ENCODE data around the gene LSM7. TPM values are rescaled to one million over a fixed set of nuclear protein-coding genes. Genes with fewer than 3 reads are reported as not detected.

LSM7 gene
- total RNA-seq, 2 experiments from 2014 or later, result 73.6 to 80.1 TPM

GRCh38 chr19:2296141-2296540 lies 32.2 kb downstream of the LSM7 start:
- TF ChIP-seq CTCF (IDR thresholded peaks at IDR 0.05), result no peak
- ChIA-PET CTCF (no interaction called here), POLR2A (interaction anchor here (0.8 kb wide), 1 partner anchor 26 kb away, joined by 3 read pairs; no protein-coding TSS in a partner anchor)
- Histone ChIP-seq H3K27ac (ENCODE audit: low read depth in 1 of 2, low read length in 2 of 2) (no peak overlapping the region), H3K27me3 (ENCODE audit: control insufficient read depth in 1 of 2, insufficient read depth in 2 of 2, low read length in 2 of 2) (no peaks in the 10 kb centered on the region), H3K9me3 (ENCODE audit: control insufficient read depth in 1 of 2, insufficient read depth in 1 of 2, low read length in 2 of 2) (no peaks in the 10 kb centered on the region), H3K36me3 (ENCODE audit: insufficient read depth, low read length) (peaks cover 10% of the 10 kb centered on the region), H3K4me3 (ENCODE audit: low read length) (no peak overlapping the region), H3K4me1 (ENCODE audit: insufficient read depth, low read length) (peaks cover 12% of the 10 kb centered on the region)
- Mint-ChIP-seq H3K9me3 (no peaks in the 10 kb centered on the region), H3K36me3 (ENCODE audit: low read depth) (peaks cover 20% of the 10 kb centered on the region), H3K4me1 (ENCODE audit: low read depth) (peaks cover 6% of the 10 kb centered on the region), H3K27me3 (no peaks in the 10 kb centered on the region), H3K27ac (no peak overlapping the region), H3K4me3 (no peak overlapping the region)
- DNase-seq, result no peak
- intact Hi-C loops (cut with DNase I, micrococcal nuclease), result no loop called here
- ATAC-seq (ENCODE audit: poor library complexity), result no peak

GRCh38 chr19:2294687-2295335 lies 33.6 kb downstream of the LSM7 start:
- Mint-ChIP-seq H3K36me3 (ENCODE audit: low read depth) (peaks cover 22% of the 10 kb centered on the region), H3K9me3 (no peaks in the 10 kb centered on the region), H3K4me1 (ENCODE audit: low read depth) (peaks cover 9% of the 10 kb centered on the region), H3K27ac (peak overlapping the region; percentile 59), H3K4me3 (peak overlapping the region; percentile 38), H3K27me3 (no peaks in the 10 kb centered on the region)
- no peaks in the 10 kb centered on the region for H3K9me3 ChIP-seq (ENCODE audit: control insufficient read depth in 1 of 2, insufficient read depth in 1 of 2, low read length in 2 of 2)
- peaks cover 10% of the 10 kb centered on the region for H3K36me3 ChIP-seq (ENCODE audit: insufficient read depth, low read length)
- CTCF ChIA-PET, result no interaction called here
- H3K27ac ChIP-seq (ENCODE audit: low read depth in 1 of 2, low read length in 2 of 2), result no peak overlapping the region
- no peak for TF ChIP-seq CTCF (IDR thresholded peaks at IDR 0.05)
- no peaks in the 10 kb centered on the region for H3K27me3 ChIP-seq (ENCODE audit: control insufficient read depth in 1 of 2, insufficient read depth in 2 of 2, low read length in 2 of 2)
- DNase-seq (peak in 1 of 14 experiments; percentile 23), ATAC-seq (ENCODE audit: poor library complexity) (no peak)
- no peak overlapping the region for H3K4me3 ChIP-seq (ENCODE audit: low read length)
- POLR2A ChIA-PET, result interaction anchor here (0.8 to 1.1 kb wide), 3 partner anchors 9 to 37 kb away, joined by 3 to 5 read pairs (median 3); no protein-coding TSS in a partner anchor
- intact Hi-C loops (cut with DNase I, micrococcal nuclease), result loop anchor here in 1 of 2 experiments (5.0 kb wide), 1 partner anchor 32 kb away; the partner anchor contains the start of genes LSM7 and SPPL2B
- peaks cover 20% of the 10 kb centered on the region for H3K4me1 ChIP-seq (ENCODE audit: insufficient read depth, low read length)

GRCh38 chr19:2291185-2291751 lies 37.1 kb downstream of the LSM7 start:
- H3K4me1 Mint-ChIP-seq (ENCODE audit: low read depth), result peaks cover 26% of the 10 kb centered on the region
- H3K36me3 Mint-ChIP-seq (ENCODE audit: low read depth), result peaks cover 26% of the 10 kb centered on the region
- Histone ChIP-seq H3K27me3 (ENCODE audit: control insufficient read depth in 1 of 2, insufficient read depth in 2 of 2, low read length in 2 of 2) (no peaks in the 10 kb centered on the region), H3K9me3 (ENCODE audit: control insufficient read depth in 1 of 2, insufficient read depth in 1 of 2, low read length in 2 of 2) (no peaks in the 10 kb centered on the region), H3K4me1 (ENCODE audit: insufficient read depth, low read length) (peaks cover 46% of the 10 kb centered on the region), H3K36me3 (ENCODE audit: insufficient read depth, low read length) (peaks cover 10% of the 10 kb centered on the region), H3K4me3 (ENCODE audit: low read length) (peak overlapping the region; percentile 69), H3K27ac (ENCODE audit: low read depth in 1 of 2, low read length in 2 of 2) (no peak overlapping the region)
- no peak overlapping the region for H3K4me3 Mint-ChIP-seq
- intact Hi-C loops (cut with DNase I, micrococcal nuclease), result loop anchor here in 1 of 2 experiments (5.0 kb wide), 1 partner anchor 36 kb away; the partner anchor contains the start of genes LSM7 and SPPL2B
- DNase-seq (peak in 1 of 14 experiments; percentile 40), ATAC-seq (ENCODE audit: poor library complexity) (no peak)
- POLR2A ChIA-PET, result interaction anchor here (0.6 to 2.2 kb wide), 5 partner anchors 9 to 118 kb away, joined by 3 to 7 read pairs (median 5); partner anchors contain the start of gene PEAK3
- no peaks in the 10 kb centered on the region for H3K27me3 Mint-ChIP-seq
- no peaks in the 10 kb centered on the region for H3K9me3 Mint-ChIP-seq
- no peak for TF ChIP-seq CTCF (IDR thresholded peaks at IDR 0.05)
- H3K27ac Mint-ChIP-seq, result no peak overlapping the region
- CTCF ChIA-PET, result no interaction called here

Data from CD4-positive, alpha-beta T cell (primary cell).